ENCODE results near the gene NFKBIB. TPM values are rescaled to one million over a fixed set of nuclear protein-coding genes. Genes with fewer than 3 reads are reported as not detected.

Gene NFKBIB
- polyA plus RNA-seq, 1 donor (not counting 4 experiments of a cell fraction or from before 2014, with no cell fraction given) = 12.3 TPM

DNA sequence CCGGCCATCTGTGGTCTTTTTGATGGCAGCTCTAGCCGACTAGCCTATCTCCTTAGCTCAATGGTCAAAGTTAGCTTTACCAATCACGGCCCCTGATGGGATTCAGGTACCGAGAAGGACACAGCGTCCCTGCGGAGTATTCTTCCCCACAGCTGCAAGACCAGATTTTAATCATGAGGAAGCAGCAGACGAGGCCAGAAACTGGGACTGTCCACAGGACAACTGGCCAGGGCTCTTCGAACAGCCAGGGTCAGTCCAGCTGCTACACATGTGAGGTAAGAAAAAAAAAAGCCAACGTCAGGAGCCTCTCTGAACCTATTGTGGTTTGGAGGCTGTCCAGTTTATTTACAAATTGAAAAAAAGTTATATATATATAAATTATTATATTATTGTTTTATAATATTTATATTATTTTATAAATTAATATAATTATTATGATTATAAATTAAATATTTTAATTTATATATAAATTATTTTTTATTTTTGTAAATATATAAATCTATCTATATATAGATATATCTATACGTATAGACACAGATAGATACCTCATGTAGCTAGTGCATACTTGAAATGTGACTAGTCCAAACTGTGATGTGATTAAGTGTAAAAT, 32.5 kb upstream of the NFKBIB start:
- FAIRE-seq (no peak), DNase-seq (ENCODE audit: low read depth, low spot score) (no peak)
- dilution Hi-C loops (cut with MboI; ENCODE audit: extremely low pct_ligation_motif_present, low sequenced_read_pairs) = no loop called here
- Histone ChIP-seq H3K36me3 (ENCODE audit: control insufficient read depth in 2 of 2, extremely low read depth in 1 of 2, insufficient read depth in 2 of 2, low read length in 2 of 2) (no peaks in the 10 kb centered on the region), H3K27me3 (ENCODE audit: control insufficient read depth, extremely low read depth, insufficient read depth, low read length) (no peaks in the 10 kb centered on the region), H3K9ac (ENCODE audit: control insufficient read depth, extremely low read depth, insufficient read depth, low read length) (no peak overlapping the region), H3K27ac (ENCODE audit: control insufficient read depth, insufficient read depth, low read length) (no peak overlapping the region), H2AFZ (ENCODE audit: control insufficient read depth, low read length) (no peak overlapping the region), H3K4me1 (ENCODE audit: control insufficient read depth, extremely low read depth, insufficient read depth, low read length) (peaks cover 9% of the 10 kb centered on the region), H3K79me2 (ENCODE audit: control insufficient read depth, insufficient read depth, low read length) (no peaks in the 10 kb centered on the region), H3K4me2 (ENCODE audit: control insufficient read depth, extremely low read depth, insufficient read depth, low read depth, low read length) (no peak overlapping the region), H4K20me1 (ENCODE audit: control insufficient read depth, extremely low read depth, insufficient read depth, low read length) (no peaks in the 10 kb centered on the region), H3K4me3 (ENCODE audit: control insufficient read depth in 2 of 3, extremely low read depth in 1 of 3, insufficient read depth in 2 of 3, low read depth in 1 of 3, low read length in 3 of 3) (no peak overlapping the region), H3K9me3 (ENCODE audit: control insufficient read depth, low read depth, low read length) (no peaks in the 10 kb centered on the region), H3K9me1 (ENCODE audit: control insufficient read depth, extremely low read depth, insufficient read depth, low read length) (no peaks in the 10 kb centered on the region)
- no peak for TF ChIP-seq EZH2 (IDR thresholded peaks at IDR 0.05; ENCODE audit: low read length)
- TF ChIP-seq, protein P1, sequence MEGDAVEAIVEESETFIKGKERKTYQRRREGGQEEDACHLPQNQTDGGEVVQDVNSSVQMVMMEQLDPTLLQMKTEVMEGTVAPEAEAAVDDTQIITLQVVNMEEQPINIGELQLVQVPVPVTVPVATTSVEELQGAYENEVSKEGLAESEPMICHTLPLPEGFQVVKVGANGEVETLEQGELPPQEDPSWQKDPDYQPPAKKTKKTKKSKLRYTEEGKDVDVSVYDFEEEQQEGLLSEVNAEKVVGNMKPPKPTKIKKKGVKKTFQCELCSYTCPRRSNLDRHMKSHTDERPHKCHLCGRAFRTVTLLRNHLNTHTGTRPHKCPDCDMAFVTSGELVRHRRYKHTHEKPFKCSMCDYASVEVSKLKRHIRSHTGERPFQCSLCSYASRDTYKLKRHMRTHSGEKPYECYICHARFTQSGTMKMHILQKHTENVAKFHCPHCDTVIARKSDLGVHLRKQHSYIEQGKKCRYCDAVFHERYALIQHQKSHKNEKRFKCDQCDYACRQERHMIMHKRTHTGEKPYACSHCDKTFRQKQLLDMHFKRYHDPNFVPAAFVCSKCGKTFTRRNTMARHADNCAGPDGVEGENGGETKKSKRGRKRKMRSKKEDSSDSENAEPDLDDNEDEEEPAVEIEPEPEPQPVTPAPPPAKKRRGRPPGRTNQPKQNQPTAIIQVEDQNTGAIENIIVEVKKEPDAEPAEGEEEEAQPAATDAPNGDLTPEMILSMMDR (optimal IDR thresholded peaks at IDR 0.05 in 1 of 3, IDR thresholded peaks at IDR 0.05 in 1 of 3, conservative IDR thresholded peaks at IDR 0.05 in 1 of 3; ENCODE audit: extremely low read depth in 1 of 3, insufficient read depth in 2 of 3, low read length in 3 of 3) = no peak

DNA sequence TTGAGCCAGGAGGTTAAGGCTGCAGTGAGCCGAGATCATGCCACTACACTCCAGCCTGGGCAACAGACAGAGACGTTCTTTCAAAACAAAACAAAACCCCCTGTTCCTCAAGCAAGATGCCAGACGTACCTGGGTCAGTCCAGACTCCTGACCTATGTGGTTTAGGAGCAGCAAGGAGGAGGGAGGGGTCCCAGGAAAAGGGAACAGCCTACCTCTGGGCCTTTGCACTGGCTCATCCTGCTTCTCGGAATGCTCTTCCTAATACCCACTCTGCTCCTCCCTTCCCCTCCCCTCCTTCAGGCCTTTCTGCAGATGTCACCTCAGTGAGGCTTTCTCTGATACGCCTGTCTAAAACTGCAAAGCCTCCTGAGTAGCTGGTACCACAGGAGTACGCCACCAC, 31.2 kb upstream of the NFKBIB start:
- H4K20me1 ChIP-seq (ENCODE audit: control insufficient read depth, extremely low read depth, insufficient read depth, low read length) = no peaks in the 10 kb centered on the region
- no peak for FAIRE-seq
- no peak for DNase-seq (ENCODE audit: low read depth, low spot score)
- H3K9me1 ChIP-seq (ENCODE audit: control insufficient read depth, extremely low read depth, insufficient read depth, low read length) = no peaks in the 10 kb centered on the region
- H2AFZ ChIP-seq (ENCODE audit: control insufficient read depth, low read length) = no peak overlapping the region
- no peaks in the 10 kb centered on the region for H3K27me3 ChIP-seq (ENCODE audit: control insufficient read depth, extremely low read depth, insufficient read depth, low read length)
- no peaks in the 10 kb centered on the region for H3K36me3 ChIP-seq (ENCODE audit: control insufficient read depth in 2 of 2, extremely low read depth in 1 of 2, insufficient read depth in 2 of 2, low read length in 2 of 2)
- dilution Hi-C loops (cut with MboI; ENCODE audit: extremely low pct_ligation_motif_present, low sequenced_read_pairs) = no loop called here
- H3K4me1 ChIP-seq (ENCODE audit: control insufficient read depth, extremely low read depth, insufficient read depth, low read length) = peaks cover 14% of the 10 kb centered on the region
- H3K9me3 ChIP-seq (ENCODE audit: control insufficient read depth, low read depth, low read length) = no peaks in the 10 kb centered on the region
- no peak overlapping the region for H3K27ac ChIP-seq (ENCODE audit: control insufficient read depth, insufficient read depth, low read length)
- H3K79me2 ChIP-seq (ENCODE audit: control insufficient read depth, insufficient read depth, low read length) = no peaks in the 10 kb centered on the region
- H3K9ac ChIP-seq (ENCODE audit: control insufficient read depth, extremely low read depth, insufficient read depth, low read length) = no peak overlapping the region
- H3K4me2 ChIP-seq (ENCODE audit: control insufficient read depth, extremely low read depth, insufficient read depth, low read depth, low read length) = no peak overlapping the region
- no peak overlapping the region for H3K4me3 ChIP-seq (ENCODE audit: control insufficient read depth in 2 of 3, extremely low read depth in 1 of 3, insufficient read depth in 2 of 3, low read depth in 1 of 3, low read length in 3 of 3)
- TF ChIP-seq EZH2 (IDR thresholded peaks at IDR 0.05; ENCODE audit: low read length) = no peak
- TF ChIP-seq, protein P1 (optimal IDR thresholded peaks at IDR 0.05 in 1 of 3, IDR thresholded peaks at IDR 0.05 in 1 of 3, conservative IDR thresholded peaks at IDR 0.05 in 1 of 3; ENCODE audit: extremely low read depth in 1 of 3, insufficient read depth in 2 of 3, low read length in 3 of 3) = no peak

All from keratinocyte (primary cell).